Activated CD4-positive, alpha-beta T cell treated with anti-CD3 and anti-CD28 coated beads, Interleukin-2, amount 50 U/mL, for 4 hours (primary cell): ENCODE data around the gene INSR.
"Not testable (repeated sequence)": the region's sequence is repeated elsewhere in the genome, so short reads cannot be mapped to it uniquely, and the experiment has no call there.

ENCODE experiments used
- DNase-seq, 2 experiments: peaks; one replicate each; pipeline ENCODE4 v3.0.0-alpha.2; 2020

INSR gene

GRCh38 chr19:7217861-7218260, 76.4 kb downstream of the INSR start:
- DNase-seq = no peak

- DNase-seq = peak in 1 of 2 experiments; percentile 26
These were observed 77.8 kb downstream of the INSR start for GRCh38 chr19:7216373-7216902.

DNA sequence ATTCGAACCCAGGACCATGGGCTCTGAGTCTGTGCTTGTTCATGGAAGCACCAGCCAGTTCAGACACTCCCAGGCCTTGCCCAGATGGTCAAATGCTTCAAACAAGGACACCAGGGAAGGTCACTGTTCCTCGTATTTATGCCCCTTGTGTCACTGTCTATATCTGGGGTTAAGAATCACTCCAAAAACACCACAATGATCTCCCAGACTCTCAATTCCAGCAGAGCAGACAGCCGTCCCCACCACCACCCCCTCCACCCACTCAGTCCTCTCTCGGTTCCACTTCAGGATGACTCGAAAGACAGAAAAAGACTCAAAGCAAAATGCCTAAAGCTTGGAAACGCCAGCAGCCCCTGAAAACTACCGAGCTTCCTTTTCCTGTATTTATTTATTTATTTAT, 79.0 kb downstream of the INSR start:
- no peak for DNase-seq

GRCh38 chr19:7214324-7215089, 79.7 kb downstream of the INSR start:
- no peak for DNase-seq

DNA sequence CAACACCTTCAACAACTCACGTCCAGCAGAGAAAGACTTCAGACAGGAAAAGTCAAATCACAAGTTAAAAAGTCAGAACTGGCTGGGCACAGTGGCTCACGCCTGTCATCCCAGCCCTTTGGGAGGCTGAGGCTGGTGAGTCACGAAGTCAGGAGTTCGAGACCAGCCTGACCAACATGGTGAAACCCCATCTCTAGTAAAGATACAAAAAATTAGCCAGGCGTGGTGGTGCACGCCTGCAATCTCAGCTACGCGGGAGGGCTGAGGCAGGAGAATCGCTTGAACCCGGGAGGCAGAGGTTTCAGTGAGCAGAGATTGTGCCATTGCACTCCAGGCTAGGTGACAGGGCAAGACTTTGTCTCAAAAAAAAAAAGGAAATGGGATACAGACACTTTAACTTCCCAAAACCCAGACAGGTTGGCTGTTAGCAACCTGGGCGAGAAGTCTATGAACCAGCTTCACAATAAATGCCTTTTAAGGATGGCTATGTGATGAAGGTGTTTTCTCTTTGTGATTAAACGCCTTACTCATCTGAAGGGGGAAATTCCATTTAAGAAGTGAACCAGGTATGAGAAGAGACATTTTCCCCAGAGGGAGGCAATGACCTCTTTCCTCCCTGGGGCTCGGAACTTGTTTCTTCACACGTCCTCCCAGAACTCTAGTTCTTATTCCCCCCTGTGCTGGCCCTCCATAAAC, 80.4 kb downstream of the INSR start:
- no peak for DNase-seq

- no peak for DNase-seq
These were observed 82.8 kb downstream of the INSR start for GRCh38 chr19:7211191-7211951.

DNA sequence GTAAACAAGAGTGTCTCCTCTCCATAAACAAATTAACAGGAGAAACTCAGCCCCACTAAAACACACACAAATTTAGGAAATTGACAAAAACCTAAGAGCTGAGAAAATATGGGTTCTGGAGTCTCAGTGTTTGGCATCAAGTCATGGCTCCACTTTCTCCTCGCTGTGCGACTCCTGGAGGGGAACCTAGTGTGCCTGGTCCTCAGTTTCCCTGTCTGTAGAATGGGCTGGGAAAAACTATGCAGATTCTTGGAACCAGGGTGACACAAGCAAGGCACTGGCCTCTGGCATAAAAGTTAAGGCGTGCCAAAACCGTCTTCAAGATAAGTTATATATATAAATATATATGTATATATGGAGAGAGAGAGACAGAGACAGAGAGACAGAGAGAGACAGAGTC, 83.9 kb downstream of the INSR start:
- no peak for DNase-seq

DNA sequence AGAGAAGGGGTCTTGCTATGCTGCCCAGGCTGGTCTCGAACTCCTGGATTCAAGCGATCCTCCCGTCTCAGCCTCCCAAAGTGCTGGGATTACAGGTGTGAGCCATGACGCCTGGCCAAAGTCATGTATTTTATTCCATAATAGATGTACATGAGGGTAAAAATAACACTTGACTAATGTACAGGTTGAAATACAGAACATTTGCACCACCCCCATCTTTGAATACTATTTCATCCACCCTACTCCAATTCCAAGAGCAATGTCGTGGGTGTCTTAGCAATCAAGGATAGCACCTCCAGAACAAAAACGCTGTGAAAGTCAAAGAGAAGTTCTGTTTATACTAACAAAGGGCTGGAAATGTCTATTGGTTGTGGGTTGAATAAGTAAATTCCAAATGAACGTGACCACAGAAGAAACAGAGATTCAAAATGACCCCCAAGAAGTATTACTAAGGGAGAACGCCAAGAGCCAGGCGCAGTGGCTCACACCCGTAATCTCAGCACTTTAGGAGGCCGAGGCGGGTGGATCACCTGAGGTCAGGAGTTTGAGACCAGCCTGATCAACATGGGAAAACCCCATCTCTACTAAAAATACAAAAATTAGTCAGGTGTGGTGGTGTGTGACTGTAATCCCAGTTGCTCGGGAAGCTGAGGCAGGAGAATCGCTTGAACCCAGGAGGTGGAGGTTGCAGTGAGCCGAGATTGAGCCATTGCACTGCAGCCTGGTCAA, 84.5 kb downstream of the INSR start:
- not testable (repeated sequence) for DNase-seq

GRCh38 chr19:7209036-7209435, 85.2 kb downstream of the INSR start:
- not testable (repeated sequence) for DNase-seq

- DNase-seq = no peak
These were observed 90.9 kb downstream of the INSR start for GRCh38 chr19:7203332-7203731.

DNA sequence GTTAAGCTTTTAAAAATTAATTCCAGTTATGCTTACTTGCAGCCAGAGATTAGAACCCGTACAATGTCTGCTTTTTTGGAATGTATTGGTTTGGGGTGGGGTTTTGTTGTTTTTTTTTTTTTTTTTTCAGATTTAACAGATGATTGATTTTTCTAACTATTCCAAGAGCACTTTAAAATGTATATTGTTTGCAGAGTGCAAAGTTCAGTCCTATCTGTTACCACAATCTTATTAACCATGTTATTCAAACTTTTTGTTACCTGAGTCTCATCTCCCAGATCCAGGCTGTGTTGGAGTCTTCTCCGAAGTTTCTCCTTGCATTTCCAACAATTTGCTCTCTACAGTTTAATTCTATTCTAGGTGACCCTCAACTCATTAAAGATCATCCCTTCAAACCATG, 91.3 kb downstream of the INSR start:
- DNase-seq = no peak

DNA sequence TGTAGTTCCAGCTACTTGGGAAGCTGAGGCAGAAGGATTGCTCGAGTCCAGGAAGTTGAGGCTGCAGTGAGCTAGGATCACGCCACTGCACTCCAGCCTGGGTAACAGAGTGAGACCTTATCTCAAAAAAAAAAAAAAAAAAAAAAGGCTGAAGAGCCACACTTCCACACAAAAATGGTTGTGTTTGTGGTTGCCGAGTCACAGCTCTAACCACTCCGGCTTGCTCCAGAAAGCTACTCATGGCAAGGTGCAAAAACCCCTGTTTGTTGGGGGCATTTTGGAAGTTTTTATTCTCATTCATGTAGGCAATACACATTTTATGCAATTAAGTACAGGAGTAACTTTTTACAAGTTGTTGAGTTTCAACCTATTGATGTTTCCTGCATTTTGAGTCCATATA, 93.5 kb downstream of the INSR start:
- no peak for DNase-seq

GRCh38 chr19:7199613-7200533, 94.3 kb downstream of the INSR start:
- no peak for DNase-seq

DNA sequence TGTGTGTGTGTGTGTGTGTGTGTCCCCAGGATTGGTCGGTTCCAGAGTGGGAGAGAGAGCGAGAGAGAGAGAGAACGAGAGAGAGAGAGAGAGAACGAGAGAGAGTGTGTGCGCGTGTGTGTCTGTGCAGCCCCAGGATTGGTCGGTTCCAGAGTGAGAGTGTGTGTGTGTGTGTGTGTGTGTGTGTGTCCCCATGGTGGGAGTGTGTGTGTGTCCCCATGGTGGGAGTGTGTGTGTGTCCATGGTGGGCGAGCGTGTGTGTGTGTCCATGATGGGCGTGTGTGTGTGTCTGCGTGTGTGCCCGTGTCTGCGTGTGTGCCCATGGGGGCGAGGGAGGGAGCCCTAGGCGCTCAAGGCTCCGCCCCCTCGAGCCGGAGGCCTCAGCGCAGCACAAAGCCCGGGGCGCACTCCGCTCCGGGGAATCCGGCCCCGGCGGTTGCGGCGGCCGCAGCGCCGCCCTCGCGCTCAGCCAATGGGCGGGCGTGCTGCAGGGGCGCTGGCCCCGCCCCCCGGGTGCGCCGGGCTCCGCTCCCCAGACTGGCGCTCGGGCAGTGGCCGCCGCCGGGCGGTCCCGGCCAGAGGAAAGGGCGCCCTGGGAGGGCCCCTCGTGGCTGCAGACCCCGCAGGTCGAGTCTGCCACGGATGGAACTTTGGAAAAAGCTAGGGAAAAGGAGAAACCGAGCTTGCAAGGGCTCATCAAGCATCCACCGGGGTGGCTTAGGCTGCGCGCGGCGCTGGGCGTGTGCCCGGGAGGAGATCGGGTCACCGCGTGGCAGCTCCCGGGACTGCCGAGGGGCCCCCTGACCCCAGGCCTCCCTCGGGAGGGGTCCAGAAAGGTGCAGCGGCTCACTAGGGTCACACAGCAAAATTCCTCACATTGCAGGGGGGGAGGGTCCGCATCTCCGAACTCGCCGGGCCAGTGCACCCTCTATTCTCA, 96.2 kb downstream of the INSR start:
- peak; percentile 82 to 85 for DNase-seq

DNA sequence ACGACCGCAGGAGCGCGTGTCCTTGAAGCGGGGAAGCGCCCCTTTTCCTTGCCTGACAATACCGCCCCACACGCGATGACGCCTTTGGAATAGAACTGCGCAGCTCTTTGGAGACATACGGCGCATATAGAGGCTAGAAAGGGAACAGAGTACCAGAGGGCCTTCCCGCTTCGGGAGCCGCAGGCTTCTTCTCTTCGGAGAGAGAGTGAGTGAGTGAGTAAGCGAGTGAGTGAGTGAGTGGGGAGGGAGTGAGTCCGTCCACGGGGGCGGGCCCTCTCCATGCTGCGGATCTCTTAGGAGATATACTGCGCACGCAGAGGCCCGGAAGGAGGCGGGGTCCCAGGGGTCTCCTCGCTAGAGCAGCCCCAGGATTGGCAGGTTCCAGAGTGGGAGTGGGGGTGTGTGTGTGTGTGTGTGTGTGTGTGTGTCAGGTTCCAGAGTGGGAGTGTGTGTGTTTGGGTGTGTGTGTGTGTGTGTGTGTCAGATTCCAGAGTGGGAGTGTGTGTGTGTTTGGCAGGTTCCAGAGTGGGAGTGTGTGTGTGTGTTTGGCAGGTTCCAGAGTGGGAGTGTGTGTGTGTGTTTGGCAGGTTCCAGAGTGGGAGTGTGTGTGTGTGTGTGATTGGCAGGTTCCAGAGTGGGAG, 97.0 kb downstream of the INSR start:
- peak; percentile 87 to 89 for DNase-seq

- no peak for DNase-seq
These were observed 97.5 kb downstream of the INSR start for GRCh38 chr19:7196763-7197118.

- DNase-seq = no peak
These were observed 99.2 kb downstream of the INSR start for GRCh38 chr19:7195046-7195445.

DNA sequence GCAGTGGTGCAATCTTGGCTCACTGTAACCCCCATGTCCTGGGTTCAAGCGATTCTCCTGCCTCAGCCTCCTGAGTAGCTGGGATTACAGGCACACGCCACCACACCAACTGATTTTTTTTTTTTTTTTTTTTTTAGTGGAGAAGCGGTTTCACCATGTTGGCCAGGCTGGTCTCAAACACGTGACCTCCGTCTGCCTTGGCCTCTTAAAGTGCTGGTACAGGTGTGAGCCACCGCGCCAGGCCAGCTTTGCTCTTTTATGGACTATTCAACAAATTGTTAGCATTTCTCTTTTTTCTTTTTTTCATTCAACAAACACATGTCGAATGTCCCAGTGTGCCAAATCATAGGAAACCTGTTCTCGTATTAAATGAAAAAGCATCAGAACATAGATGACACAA, 99.6 kb downstream of the INSR start:
- no peak for DNase-seq

DNA sequence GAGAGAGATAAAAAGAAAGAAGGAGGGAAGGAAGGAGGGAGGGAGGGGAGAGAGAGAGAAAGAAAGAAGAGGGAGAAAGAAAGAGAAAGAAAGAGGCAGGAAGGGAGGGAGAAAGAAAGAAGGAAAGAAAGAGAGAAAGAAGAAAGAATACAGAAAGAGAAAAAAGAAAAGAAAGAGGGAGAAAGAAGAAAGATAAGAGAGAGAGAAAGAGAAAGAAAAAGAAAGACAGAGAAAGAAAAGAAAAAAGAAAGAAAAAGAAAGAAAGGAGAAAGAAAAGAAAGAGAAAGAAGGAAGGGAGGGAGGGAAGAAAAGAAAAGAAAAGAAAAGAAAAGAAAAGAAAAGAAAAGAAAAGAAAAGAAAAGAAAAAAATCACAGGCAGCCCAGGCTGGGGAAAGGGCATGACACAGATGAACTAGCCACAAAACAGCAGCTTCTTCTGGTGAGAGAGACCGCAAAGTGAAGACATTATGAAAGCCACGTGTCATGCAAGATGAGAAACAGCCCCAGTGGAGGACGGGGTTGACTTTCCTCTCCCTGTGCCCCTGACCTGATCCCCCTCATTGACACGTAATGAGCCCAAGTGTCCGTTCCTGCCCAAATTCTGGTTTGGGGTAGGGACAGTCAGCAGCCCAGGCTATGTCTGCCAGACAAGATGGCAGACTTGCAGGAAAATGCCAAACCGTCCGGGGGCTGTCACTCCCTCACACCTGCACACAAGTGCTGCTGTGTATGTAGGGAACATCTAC, 102.1 kb downstream of the INSR start:
- DNase-seq = peak; percentile 21 to 23
